Osteocyte (in vitro differentiated cells): Measurements from ENCODE around the gene FLAD1. TPM values are rescaled to one million over a fixed set of nuclear protein-coding genes. Genes with fewer than 3 reads are reported as not detected.

Source experiments
- DNase-seq: peaks from one replicate; pipeline ENCODE4 v3.0.0; 2021; ENCODE audit warnings: mixed read lengths; ENCODE audit not compliant: unreplicated experiment; ENCODE audit errors: extremely low spot score
- H3K27ac Mint-ChIP-seq: one replicate; pipeline ENCODE4 v1.8.0; 2021; ENCODE audit warnings: mild to moderate bottlenecking, mixed read lengths; ENCODE audit not compliant: unreplicated experiment
- H3K27me3 Mint-ChIP-seq: one replicate; pipeline ENCODE4 v1.8.0; 2021; ENCODE audit warnings: mixed read lengths; ENCODE audit not compliant: unreplicated experiment
- H3K36me3 Mint-ChIP-seq: one replicate; pipeline ENCODE4 v1.8.0; 2021; ENCODE audit warnings: mixed read lengths; ENCODE audit not compliant: unreplicated experiment
- H3K4me1 Mint-ChIP-seq: one replicate; pipeline ENCODE4 v1.8.0; 2021; ENCODE audit warnings: mixed read lengths; ENCODE audit not compliant: unreplicated experiment
- H3K4me3 Mint-ChIP-seq: one replicate; pipeline ENCODE4 v1.8.0; 2021; ENCODE audit warnings: mild to moderate bottlenecking, moderate library complexity, mixed read lengths; ENCODE audit not compliant: unreplicated experiment
- H3K9me3 Mint-ChIP-seq: one replicate; pipeline ENCODE4 v1.8.0; 2021; ENCODE audit warnings: mixed read lengths; ENCODE audit not compliant: unreplicated experiment
- CTCF ChIP-seq: fragments of 200-600 bp; sonication (generic); IDR thresholded peaks from 2 replicates; pipeline ENCODE4 v1.5.0; 2021; ENCODE audit warnings: antibody characterized with exemption, mild to moderate bottlenecking, moderate library complexity
- total RNA-seq: library from RNA; stranded (reverse); gene quantifications from 2 replicates; pipeline ENCODE4 v1.2.1, GENCODE V29; 2021

FLAD1 gene
- total RNA-seq, 1 donor from 2014 or later = 31.2 TPM

- peaks cover 2% of the 10 kb centered on the region for H3K36me3 Mint-ChIP-seq
- no peak for TF ChIP-seq CTCF
- H3K4me3 Mint-ChIP-seq = no peak overlapping the region
Measured at GRCh38 chr1:155011004-155011416, 27.9 kb downstream of the FLAD1 start.

GRCh38 chr1:155011437-155012025, 28.4 kb downstream of the FLAD1 start:
- Mint-ChIP-seq H3K4me1 (peaks cover 14% of the 10 kb centered on the region), H3K9me3 (no peaks in the 10 kb centered on the region), H3K4me3 (no peak overlapping the region), H3K27ac (peak overlapping the region; percentile 64), H3K27me3 (no peaks in the 10 kb centered on the region), H3K36me3 (peaks cover 2% of the 10 kb centered on the region)
- no peak for TF ChIP-seq CTCF
- no peak for DNase-seq

More at GRCh38 chr1:155011004-155011416, 27.9 kb downstream of the FLAD1 start:
- no peak for DNase-seq
- H3K9me3 Mint-ChIP-seq = no peaks in the 10 kb centered on the region
- peaks cover 14% of the 10 kb centered on the region for H3K4me1 Mint-ChIP-seq
- no peak overlapping the region for H3K27ac Mint-ChIP-seq
- H3K27me3 Mint-ChIP-seq = no peaks in the 10 kb centered on the region

GRCh38 chr1:155012026-155012546, 28.9 kb downstream of the FLAD1 start:
- H3K36me3 Mint-ChIP-seq = peaks cover 2% of the 10 kb centered on the region
- H3K4me3 Mint-ChIP-seq = no peak overlapping the region
- TF ChIP-seq CTCF = no peak
- H3K27me3 Mint-ChIP-seq = no peaks in the 10 kb centered on the region
- H3K27ac Mint-ChIP-seq = peak overlapping the region; percentile 64
- no peaks in the 10 kb centered on the region for H3K9me3 Mint-ChIP-seq
- H3K4me1 Mint-ChIP-seq = peaks cover 14% of the 10 kb centered on the region
- DNase-seq = no peak

GRCh38 chr1:155012776-155013602, 29.8 kb downstream of the FLAD1 start:
- Mint-ChIP-seq H3K4me1 (peaks cover 20% of the 10 kb centered on the region), H3K27ac (peak overlapping the region; percentile 16), H3K9me3 (no peaks in the 10 kb centered on the region), H3K36me3 (peaks cover 2% of the 10 kb centered on the region), H3K4me3 (no peak overlapping the region), H3K27me3 (no peaks in the 10 kb centered on the region)
- DNase-seq = no peak
- no peak for TF ChIP-seq CTCF

GRCh38 chr1:155013632-155014031, 30.5 kb downstream of the FLAD1 start:
- no peak overlapping the region for H3K27ac Mint-ChIP-seq
- no peaks in the 10 kb centered on the region for H3K9me3 Mint-ChIP-seq
- peaks cover 25% of the 10 kb centered on the region for H3K4me1 Mint-ChIP-seq
- no peaks in the 10 kb centered on the region for H3K27me3 Mint-ChIP-seq
- H3K4me3 Mint-ChIP-seq = no peak overlapping the region
- no peak for TF ChIP-seq CTCF
- H3K36me3 Mint-ChIP-seq = peaks cover 2% of the 10 kb centered on the region
- DNase-seq = no peak
